ENCODE data around the gene IGSF21. TPM values are rescaled to one million over a fixed set of nuclear protein-coding genes. Genes with fewer than 3 reads are reported as not detected.

IGSF21 gene
- polyA plus RNA-seq, 2 of the 4 experiments (the other 2 are of a cell fraction) = not detected

GRCh38 chr1:18217398-18218043 lies 109.9 kb downstream of the IGSF21 start:
- ChIA-PET POLR2A (no interaction called here), CTCF (no interaction called here)
- Histone ChIP-seq H3K4me2 (no peak overlapping the region), H3K27ac (no peak overlapping the region), H3K4me3 (no peak overlapping the region), H3K9me3 (no peaks in the 10 kb centered on the region), H3K4me1 (no peaks in the 10 kb centered on the region)
- TF ChIP-seq RAD21 (conservative IDR thresholded peaks at IDR 0.05 in 1 of 2, IDR thresholded peaks at IDR 0.05 in 1 of 2) (peak in 1 of 2 experiments; percentile 44; a peak in 3 of 5 replicates), E2F6 (IDR thresholded peaks at IDR 0.05; ENCODE audit: borderline replicate concordance, low read depth) (no peak), CTCF (IDR thresholded peaks at IDR 0.05) (peak; percentile 11; the same call in 1 of the 3 replicates), SMC3 (IDR thresholded peaks at IDR 0.05) (0 out of 3 replicates have a peak, but pooled peaks have one; percentile 18)
- FAIRE-seq (no peak), ATAC-seq (peak in 1 of 2 experiments; percentile 61; a peak in 3 of 6 replicates), DNase-seq (ENCODE audit: low read depth in 1 of 2, low spot score in 1 of 2) (peak; percentile 19 to 36)
- WGBS (ENCODE audit: missing lambda C conversion rate) = 4% methylated on average over 3 of the region's 4 CpGs

GRCh38 chr1:18229625-18230024 lies 122.0 kb downstream of the IGSF21 start:
- DNase-seq (ENCODE audit: low read depth in 1 of 2, low spot score in 1 of 2) (no peak), FAIRE-seq (no peak), ATAC-seq (no peak)
- CTCF ChIA-PET = interaction anchor here (1.4 kb wide), 1 partner anchor 73 kb away, joined by 3 read pairs; no protein-coding TSS in a partner anchor
- TF ChIP-seq HDAC2 (IDR thresholded peaks at IDR 0.05) (no peak), MAFK (IDR thresholded peaks at IDR 0.05; ENCODE audit: partially characterized antibody) (no peak), RCOR1 (IDR thresholded peaks at IDR 0.05; ENCODE audit: low read depth, low read length) (no peak), EHF (CRISPR knock-in tag; IDR thresholded peaks at IDR 0.05) (no peak), E2F6 (IDR thresholded peaks at IDR 0.05; ENCODE audit: borderline replicate concordance, low read depth) (no peak), CTCF (IDR thresholded peaks at IDR 0.05) (no peak)
- TF ChIP-seq, protein P1, sequence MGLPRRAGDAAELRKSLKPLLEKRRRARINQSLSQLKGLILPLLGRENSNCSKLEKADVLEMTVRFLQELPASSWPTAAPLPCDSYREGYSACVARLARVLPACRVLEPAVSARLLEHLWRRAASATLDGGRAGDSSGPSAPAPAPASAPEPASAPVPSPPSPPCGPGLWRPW (IDR thresholded peaks at IDR 0.05) = no peak
- TF ChIP-seq, protein P2, sequence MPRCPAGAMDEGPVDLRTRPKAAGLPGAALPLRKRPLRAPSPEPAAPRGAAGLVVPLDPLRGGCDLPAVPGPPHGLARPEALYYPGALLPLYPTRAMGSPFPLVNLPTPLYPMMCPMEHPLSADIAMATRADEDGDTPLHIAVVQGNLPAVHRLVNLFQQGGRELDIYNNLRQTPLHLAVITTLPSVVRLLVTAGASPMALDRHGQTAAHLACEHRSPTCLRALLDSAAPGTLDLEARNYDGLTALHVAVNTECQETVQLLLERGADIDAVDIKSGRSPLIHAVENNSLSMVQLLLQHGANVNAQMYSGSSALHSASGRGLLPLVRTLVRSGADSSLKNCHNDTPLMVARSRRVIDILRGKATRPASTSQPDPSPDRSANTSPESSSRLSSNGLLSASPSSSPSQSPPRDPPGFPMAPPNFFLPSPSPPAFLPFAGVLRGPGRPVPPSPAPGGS (IDR thresholded peaks at IDR 0.05) = no peak
- TF ChIP-seq, protein P3, sequence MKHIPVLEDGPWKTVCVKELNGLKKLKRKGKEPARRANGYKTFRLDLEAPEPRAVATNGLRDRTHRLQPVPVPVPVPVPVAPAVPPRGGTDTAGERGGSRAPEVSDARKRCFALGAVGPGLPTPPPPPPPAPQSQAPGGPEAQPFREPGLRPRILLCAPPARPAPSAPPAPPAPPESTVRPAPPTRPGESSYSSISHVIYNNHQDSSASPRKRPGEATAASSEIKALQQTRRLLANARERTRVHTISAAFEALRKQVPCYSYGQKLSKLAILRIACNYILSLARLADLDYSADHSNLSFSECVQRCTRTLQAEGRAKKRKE (CRISPR knock-in tag; IDR thresholded peaks at IDR 0.05; ENCODE audit: low read depth) = no peak
- POLR2A ChIA-PET = no interaction called here
- no peaks in the 10 kb centered on the region for H3K4me1 ChIP-seq
- H3K9me3 ChIP-seq = no peaks in the 10 kb centered on the region; the same call in 2 of the 3 replicates
- WGBS (ENCODE audit: missing lambda C conversion rate) = 0% methylated on average over 1 of the region's 1 CpG
- no peak overlapping the region for H3K4me2 ChIP-seq
- H3K4me3 ChIP-seq = no peak overlapping the region
- H3K27ac ChIP-seq = no peak overlapping the region

DNA sequence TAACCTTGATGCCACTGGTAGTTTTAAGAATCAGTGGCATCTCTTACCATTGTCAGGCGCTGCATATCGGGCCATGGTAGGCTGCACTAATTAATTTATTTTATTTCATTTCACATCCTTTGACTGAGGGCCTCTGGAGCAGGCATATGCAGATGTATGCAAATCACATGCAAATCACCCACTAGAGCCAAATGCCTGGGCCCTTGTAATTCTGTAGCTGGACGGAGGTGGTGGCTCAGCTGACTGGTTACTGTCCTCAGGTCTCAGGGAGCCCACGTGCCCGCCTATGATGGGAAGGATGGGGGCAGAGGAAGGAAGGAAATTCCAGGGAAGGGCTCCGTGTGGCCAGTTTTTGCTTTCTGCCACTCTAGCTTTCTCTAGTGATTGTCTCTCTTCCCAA lies 122.7 kb downstream of the IGSF21 start:
- Histone ChIP-seq H3K4me3 (no peak overlapping the region), H3K4me2 (no peak overlapping the region), H3K4me1 (no peaks in the 10 kb centered on the region), H3K27ac (no peak overlapping the region), H3K9me3 (no peaks in the 10 kb centered on the region; the same call in 2 of the 3 replicates)
- ATAC-seq (no peak), DNase-seq (ENCODE audit: low read depth in 1 of 2, low spot score in 1 of 2) (no peak), FAIRE-seq (no peak)
- TF ChIP-seq ZSCAN20 (CRISPR knock-in tag; IDR thresholded peaks at IDR 0.05) (no peak), RAD21 (conservative IDR thresholded peaks at IDR 0.05 in 1 of 2, IDR thresholded peaks at IDR 0.05 in 1 of 2) (no peak)
- ChIA-PET POLR2A (no interaction called here), CTCF (interaction anchor here (0.8 to 1.4 kb wide), 2 partner anchors 8 to 72 kb away, joined by 3 read pairs; no protein-coding TSS in a partner anchor)
- 7% methylated on average over 6 of the region's 6 CpGs for WGBS (ENCODE audit: missing lambda C conversion rate)
